ENCODE results near the gene FBXL7.

FBXL7 gene

DNA sequence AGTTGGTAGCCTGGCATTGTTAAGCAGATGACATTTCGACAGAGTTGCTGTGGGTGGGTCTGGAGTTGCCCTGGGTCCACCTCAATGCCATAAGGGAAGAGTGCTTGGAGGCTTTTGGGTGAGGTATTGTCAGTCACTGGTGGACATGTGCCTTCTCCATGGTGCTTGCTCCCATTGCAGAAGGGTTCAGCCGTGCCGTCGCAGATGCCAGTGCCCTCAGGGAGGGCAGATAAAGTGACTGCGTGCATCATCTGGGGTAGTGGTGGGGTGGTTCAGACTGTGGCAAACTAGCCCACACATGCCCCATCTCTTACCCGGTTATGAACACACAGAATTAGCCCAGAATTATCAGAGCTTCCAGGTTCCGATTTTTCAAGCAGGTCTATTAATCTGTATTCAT, 71.6 kb downstream of the FBXL7 start:
- FAIRE-seq (no peak), DNase-seq (ENCODE audit: insufficient read length, low spot score) (no peak)
- TF ChIP-seq, protein P1, sequence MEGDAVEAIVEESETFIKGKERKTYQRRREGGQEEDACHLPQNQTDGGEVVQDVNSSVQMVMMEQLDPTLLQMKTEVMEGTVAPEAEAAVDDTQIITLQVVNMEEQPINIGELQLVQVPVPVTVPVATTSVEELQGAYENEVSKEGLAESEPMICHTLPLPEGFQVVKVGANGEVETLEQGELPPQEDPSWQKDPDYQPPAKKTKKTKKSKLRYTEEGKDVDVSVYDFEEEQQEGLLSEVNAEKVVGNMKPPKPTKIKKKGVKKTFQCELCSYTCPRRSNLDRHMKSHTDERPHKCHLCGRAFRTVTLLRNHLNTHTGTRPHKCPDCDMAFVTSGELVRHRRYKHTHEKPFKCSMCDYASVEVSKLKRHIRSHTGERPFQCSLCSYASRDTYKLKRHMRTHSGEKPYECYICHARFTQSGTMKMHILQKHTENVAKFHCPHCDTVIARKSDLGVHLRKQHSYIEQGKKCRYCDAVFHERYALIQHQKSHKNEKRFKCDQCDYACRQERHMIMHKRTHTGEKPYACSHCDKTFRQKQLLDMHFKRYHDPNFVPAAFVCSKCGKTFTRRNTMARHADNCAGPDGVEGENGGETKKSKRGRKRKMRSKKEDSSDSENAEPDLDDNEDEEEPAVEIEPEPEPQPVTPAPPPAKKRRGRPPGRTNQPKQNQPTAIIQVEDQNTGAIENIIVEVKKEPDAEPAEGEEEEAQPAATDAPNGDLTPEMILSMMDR (IDR thresholded peaks at IDR 0.05; ENCODE audit: insufficient read depth, missing control alignments), result no peak

DNA sequence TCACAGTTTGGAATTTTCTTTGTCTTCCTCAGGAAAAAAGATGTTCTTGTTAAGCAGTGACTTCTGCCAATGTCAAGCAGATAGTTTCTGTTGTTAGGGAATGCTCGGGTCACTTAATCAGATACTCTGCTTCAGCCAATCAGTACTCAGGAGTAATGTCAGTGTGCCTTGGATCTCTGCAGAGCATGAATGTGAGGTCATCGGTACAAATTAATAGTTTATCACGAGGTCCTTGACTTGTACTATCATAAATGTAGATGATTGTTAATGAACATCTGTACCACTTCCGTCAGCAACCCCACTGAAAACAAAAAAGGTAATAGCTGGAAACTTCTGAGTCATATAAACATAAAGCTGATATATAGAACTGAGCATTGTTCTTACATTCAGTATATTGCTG, 73.6 kb downstream of the FBXL7 start:
- DNase-seq (ENCODE audit: insufficient read length, low spot score), result no peak
- TF ChIP-seq, protein P1 (IDR thresholded peaks at IDR 0.05; ENCODE audit: insufficient read depth, missing control alignments), result no peak
- no peak for FAIRE-seq

DNA sequence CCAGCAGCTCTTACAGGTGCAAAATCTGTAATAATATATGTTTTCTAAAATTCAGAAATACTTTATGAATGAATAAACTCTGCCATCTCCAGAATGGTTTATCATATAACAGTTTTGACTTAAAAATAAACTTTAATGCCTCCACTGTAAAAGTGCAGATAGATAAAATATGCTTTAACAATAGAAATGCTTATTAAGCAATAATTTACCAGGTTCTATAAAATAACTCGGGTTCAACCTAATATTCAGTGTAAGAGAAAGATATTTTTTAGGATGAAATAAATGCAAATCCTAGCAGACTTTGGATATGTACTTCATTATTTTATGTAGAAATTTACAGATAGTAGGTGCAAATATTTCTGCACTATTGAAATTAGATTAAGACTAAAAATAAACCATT, 74.1 kb downstream of the FBXL7 start:
- FAIRE-seq (no peak), DNase-seq (ENCODE audit: insufficient read length, low spot score) (no peak)
- TF ChIP-seq, protein P1 (IDR thresholded peaks at IDR 0.05; ENCODE audit: insufficient read depth, missing control alignments), result no peak

DNA sequence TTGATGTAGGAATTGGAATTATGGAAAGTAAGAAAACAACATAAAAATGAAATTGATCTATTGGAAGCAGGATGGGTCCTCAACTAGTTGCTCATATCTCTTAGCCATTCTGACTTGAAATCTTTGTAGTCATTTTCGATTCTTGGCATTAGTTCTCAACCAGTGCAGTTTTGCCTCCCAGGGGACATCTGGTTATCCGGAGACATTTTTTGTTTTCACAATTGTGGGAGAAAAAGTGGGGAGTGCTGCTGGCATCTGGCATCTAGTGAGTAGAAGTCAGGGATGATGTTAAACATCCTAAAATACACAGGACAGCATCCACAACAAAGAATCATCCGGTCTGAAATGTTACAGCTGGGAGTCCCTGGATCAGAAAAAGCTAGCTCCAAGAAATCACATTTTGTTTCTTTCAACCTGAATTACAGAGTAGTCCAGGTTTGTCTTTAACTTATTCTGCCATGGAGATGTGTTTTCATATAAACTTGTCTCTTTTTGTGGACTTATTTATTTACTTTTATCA, 74.9 kb downstream of the FBXL7 start:
- TF ChIP-seq, protein P1 (IDR thresholded peaks at IDR 0.05; ENCODE audit: insufficient read depth, missing control alignments), result no peak
- no peak for DNase-seq (ENCODE audit: insufficient read length, low spot score)
- no peak for FAIRE-seq

DNA sequence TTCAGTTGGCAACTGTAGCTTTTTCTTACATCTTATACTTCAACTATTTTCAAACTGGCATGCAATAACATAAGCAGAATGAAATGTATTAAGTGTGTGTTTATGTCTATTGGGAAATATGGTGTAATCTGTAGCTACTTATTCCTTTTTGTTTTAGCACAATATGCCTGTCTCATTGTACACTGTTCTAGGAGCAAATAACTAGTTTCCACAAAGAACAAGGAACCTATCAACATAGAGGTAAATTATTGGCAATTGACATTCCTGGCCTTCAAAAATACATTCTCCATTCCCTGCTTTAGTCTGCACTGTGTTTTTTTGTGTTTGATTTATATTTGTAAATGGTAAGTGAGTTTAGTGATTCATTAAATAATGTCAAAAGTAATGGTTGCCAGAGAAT, 75.7 kb downstream of the FBXL7 start:
- DNase-seq (ENCODE audit: insufficient read length, low spot score), result no peak
- TF ChIP-seq, protein P1 (IDR thresholded peaks at IDR 0.05; ENCODE audit: insufficient read depth, missing control alignments), result no peak
- no peak for FAIRE-seq

DNA sequence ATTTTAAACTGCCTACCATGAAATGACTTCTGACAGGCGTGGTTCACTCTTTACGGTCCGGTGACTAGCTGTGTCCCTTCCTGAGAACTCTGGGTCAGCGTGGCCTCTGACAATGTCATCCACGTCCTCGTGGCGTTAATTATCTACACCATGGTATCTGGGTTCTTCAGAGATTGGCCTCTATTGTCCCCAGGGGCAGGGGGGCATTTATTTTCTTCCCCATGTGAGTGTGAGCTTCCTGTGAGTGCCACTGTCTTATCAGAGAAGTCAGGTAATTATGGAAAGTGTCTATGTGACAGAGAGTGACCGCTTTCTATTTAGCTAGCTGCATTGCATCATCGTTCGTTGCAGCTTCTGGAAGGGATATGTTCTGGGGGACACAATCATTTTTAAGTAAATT, 77.2 kb downstream of the FBXL7 start:
- TF ChIP-seq, protein P1 (IDR thresholded peaks at IDR 0.05; ENCODE audit: insufficient read depth, missing control alignments), result no peak
- FAIRE-seq, result no peak

DNA sequence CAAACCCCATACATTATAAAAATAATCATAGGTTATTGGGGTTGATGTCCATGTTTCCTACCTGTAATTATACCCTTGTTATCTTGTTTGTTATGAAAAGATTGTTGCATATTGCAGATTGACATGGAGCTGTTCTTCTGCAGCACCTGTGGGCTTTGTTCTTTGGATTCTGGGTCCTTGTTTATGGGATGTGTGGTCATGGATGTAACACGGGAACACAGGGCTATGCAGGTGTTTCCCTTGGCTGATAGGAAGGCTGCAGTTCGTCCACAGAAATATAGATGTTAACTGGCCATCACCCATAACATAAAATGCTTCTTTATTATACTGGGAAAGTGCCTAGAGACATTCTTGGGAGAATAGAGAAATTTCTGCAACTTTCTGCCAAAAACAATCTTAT, 77.9 kb downstream of the FBXL7 start:
- TF ChIP-seq, protein P1 (IDR thresholded peaks at IDR 0.05; ENCODE audit: insufficient read depth, missing control alignments), result no peak
- no peak for DNase-seq (ENCODE audit: insufficient read length, low spot score)
- no peak for FAIRE-seq

More for the DNA sequence above, 77.2 kb downstream of the FBXL7 start:
- no peak for DNase-seq (ENCODE audit: insufficient read length, low spot score)
